Thyroid gland (tissue), 4 donors: ENCODE results near the gene SEC22A.

Source experiments
- CTCF ChIP-seq, 6 experiments: fragments of 200-600 bp in 3 of 6; fragments of 450-650 bp in 3 of 6; sonication (generic) in 3 of 6; IDR thresholded peaks; one replicate each; pipeline ENCODE4 v1.5.1; 2016 to 2019; ENCODE audit warnings: antibody characterized with exemption in 6 of 6, mild to moderate bottlenecking in 2 of 6, inconsistent platforms in 1 of 6, moderate library complexity in 1 of 6
- POLR2A ChIP-seq, 2 donors: fragments of 450-650 bp; IDR thresholded peaks; one replicate each; pipeline ENCODE4 v1.6.1; 2017; ENCODE audit warnings: antibody characterized with exemption in 2 of 2, mild to moderate bottlenecking in 2 of 2, moderate library complexity in 1 of 2

DNA sequence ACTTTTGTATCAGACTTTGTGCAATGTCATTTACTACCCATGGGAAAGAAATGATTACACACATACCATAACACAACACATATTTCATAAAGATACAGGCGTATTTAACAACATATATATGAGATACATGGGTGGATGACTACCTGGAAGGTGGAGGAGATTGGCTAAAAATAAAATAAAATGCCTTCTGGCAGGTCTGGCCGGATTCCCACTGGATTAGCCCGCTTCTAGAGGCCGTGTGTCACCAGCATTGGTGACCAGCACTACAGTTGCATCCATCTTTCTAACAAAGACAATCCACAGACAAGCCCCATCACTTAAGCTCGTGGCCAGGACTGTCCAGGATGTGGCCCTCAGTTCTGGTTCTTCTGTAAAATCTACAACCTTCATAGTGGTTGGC lies 21.0 kb upstream of the SEC22A start:
- TF ChIP-seq CTCF (IDR thresholded peaks at IDR 0.05) (no peak), POLR2A (IDR thresholded peaks at IDR 0.05) (no peak)
